AG09309 (cell line): ENCODE measurements around the gene AUTS2.

Source experiments
- DNase-seq: peaks from one replicate; pipeline ENCODE4 v3.0.0-alpha.2; 2010; ENCODE audit warnings: low read depth
- H3K4me3 ChIP-seq: 2 replicates; pipeline ENCODE4 v1.5.1; 2011; ENCODE audit warnings: mild to moderate bottlenecking, low read depth, low read length, moderate library complexity; ENCODE audit not compliant: control insufficient read depth
- CTCF ChIP-seq: IDR thresholded peaks from 2 replicates; pipeline ENCODE4 v1.5.1; 2011; ENCODE audit warnings: mild to moderate bottlenecking, low read depth, low read length, inconsistent platforms; ENCODE audit not compliant: insufficient read depth, control insufficient read depth; ENCODE audit errors: missing control alignments

The AUTS2 gene

GRCh38 chr7:70217571-70217970 lies 619.3 kb downstream of the AUTS2 start:
- no peak for DNase-seq
- no peak for TF ChIP-seq CTCF

GRCh38 chr7:70218006-70218405 lies 619.7 kb downstream of the AUTS2 start:
- H3K4me3 ChIP-seq = no peak overlapping the region
- no peak for DNase-seq
- no peak for TF ChIP-seq CTCF

More at GRCh38 chr7:70217571-70217970, 619.3 kb downstream of the AUTS2 start:
- no peak overlapping the region for H3K4me3 ChIP-seq

- no peak for DNase-seq
- H3K4me3 ChIP-seq = no peak overlapping the region
- no peak for TF ChIP-seq CTCF
Observed at GRCh38 chr7:70219061-70219460, 620.8 kb downstream of the AUTS2 start.

GRCh38 chr7:70229242-70229641 lies 631.0 kb downstream of the AUTS2 start:
- no peak overlapping the region for H3K4me3 ChIP-seq
- TF ChIP-seq CTCF = no peak
- DNase-seq = no peak

- H3K4me3 ChIP-seq = no peak overlapping the region
- no peak for TF ChIP-seq CTCF
- DNase-seq = no peak
Observed at GRCh38 chr7:70230761-70231160, 632.5 kb downstream of the AUTS2 start.

GRCh38 chr7:70233776-70234175 lies 635.5 kb downstream of the AUTS2 start:
- DNase-seq = no peak
- no peak for TF ChIP-seq CTCF
- no peak overlapping the region for H3K4me3 ChIP-seq

- no peak for DNase-seq
- no peak for TF ChIP-seq CTCF
- H3K4me3 ChIP-seq = no peak overlapping the region
Observed at GRCh38 chr7:70237256-70237655, 639.0 kb downstream of the AUTS2 start.
